ENCODE measurements around the gene AP1S1.
A peak's percentile ranks its signal among the peaks of the same experiment; 100 is the strongest.
"Not testable (repeated sequence)": the region's sequence is repeated elsewhere in the genome, so short reads cannot be mapped to it uniquely, and the experiment has no call there.

Gene AP1S1

DNA sequence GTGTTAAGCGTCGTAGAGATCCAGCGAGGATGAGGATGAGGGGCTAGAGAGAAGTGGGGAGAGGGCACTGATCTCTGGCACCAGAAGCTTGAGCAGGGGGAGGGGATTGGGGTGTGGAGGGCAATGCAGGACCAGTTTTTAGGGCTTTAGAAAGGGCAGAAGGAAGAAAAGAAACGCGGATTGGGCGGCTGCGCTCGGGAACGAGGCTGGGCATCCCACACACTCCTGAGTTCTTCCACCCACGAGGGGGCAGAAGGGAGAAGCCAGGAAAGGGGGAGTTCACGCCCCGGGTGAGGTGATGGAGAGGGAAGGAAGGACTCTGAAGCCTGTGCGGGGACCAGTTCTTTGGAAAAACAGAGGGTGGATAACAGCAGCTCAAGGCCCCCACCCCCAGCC lies 17.2 kb downstream of the AP1S1 start:
- DNase-seq (ENCODE audit: low read depth) = peak; percentile 33

DNA sequence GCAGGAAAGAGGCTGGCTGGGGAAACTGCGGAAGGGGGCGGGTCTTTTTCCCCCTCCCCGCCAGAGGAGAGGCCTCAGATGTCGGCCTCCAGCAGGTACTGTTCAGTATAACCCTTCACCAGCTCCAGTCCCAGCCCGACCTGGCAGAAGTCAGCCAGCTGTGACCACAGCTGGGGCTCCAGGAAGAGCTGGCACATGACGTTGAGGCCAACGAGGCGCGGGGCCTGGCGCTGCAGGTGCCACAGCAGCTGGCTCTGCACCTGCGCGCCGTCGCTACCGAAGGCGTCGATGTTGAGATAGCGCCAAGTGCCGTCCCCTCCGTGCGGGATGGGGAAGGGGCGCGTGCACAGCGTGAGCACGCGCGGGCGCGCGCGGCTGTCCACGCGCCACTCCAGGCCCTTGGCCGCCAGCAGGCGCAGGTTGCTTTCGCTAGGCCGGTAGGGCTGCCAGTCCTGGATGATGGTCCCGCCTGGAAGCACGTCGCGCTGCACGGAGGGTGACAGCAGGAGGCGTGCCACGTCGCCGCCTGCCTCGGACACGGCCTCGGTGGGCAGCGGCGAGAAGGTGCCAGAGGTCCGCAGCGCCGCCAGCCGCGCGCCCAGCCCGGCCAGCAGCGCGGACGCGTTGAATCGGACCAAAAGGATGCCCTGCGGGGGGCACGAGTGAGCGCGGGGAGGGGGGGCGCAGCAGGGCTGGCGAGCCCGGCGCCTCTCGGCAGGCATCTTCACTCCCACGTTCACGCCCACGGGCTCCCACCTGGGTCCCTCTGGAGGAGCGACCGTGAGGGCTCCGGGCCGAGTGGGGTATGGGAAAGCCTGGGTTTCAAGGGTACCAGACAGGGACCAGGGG lies 18.0 kb downstream of the AP1S1 start:
- DNase-seq (ENCODE audit: low read depth) = no peak

DNA sequence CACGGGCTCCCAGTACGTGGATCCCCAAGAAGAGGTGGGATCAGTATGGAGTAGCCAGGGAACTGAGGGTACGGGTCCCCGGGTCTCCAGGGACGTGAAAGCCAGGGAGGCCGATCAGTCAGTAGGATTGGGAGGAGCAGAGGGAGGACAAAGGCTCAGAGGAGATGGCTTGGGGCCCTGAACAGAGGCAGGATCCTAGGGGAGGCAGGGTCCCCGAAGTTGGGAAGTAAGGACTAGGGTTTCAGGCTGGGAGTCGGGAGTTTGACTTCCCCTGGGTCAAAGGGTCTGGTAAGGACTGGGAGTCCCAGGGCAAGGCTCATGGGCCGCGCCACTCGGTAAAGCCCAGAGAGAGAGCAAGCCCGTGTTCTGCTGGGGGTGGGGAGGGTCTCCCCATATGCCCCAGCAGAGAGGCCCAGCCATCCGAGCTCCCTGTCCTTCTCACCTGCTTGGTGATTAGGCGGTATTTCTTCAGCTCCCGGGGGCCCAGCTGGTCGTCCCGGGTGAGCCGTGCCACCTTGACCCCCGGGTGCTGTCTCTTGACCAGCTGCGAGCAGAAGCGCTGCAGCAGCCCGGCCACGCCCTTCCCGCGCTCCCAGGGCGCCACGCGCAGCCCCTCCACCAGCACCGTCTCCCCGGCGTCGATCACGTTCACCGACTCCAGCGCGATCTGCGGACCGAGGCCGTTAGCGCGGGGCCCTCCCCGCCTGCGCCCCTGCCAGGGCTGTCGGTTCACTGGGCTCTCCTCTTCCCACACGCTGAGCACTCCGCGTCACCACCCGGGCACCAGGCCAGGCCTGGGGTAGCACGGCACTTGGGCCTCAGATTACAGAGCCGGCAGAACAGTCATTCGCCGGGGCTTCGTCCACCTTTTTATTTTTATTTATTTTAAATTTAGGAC lies 18.8 kb downstream of the AP1S1 start:
- peak; percentile 85 for DNase-seq (ENCODE audit: low read depth)

DNA sequence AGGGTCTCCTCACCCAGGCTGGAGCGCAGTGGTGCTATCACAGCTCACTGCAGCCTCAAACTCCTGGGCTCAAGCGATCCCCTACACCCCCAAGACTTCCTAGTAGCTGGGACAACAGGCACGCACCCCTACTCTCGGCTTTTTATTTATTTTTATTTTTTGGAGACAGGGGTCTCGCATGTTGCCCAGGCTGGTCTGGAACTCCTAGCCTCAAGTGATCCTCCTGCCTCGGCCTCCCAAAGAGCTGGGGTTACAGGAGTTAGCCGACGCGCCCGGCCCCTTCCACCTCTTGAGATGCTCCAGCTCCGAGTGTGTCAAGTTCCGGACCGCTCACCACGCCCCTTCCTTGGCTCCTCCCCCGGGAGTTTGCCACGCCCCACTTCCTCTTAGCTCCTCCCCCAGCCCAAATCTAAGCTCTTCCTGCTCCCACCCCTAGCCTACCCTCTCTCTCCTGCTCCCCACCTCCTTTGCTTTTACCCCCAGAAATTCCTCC lies 19.5 kb downstream of the AP1S1 start:
- peak; percentile 73 for DNase-seq (ENCODE audit: low read depth)

DNA sequence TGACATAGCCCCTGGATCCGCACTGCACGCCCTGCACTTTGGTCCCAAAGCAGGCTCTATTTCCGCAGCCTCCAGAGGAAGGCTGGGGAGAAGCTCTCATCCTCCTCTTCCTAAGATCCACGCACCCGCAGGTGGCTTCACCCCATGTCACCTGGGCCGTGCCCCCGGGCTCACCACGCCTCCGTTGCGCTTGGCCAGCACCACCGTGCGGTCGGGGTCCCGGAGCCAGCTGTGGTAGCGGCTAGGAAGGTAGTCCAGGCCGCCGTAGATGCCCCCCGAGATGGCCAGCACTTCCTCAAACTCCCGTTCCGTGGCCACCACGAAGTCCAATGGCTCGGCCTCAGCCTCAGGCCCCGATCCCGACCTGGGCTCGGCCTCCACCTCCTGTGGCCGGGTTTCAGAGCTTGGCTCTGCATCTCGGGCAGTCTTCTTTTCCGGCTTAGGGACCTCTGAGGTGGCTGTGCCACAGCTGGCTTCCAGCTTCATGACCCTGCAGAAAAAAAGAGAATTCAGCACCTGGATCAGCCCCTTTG lies 20.1 kb downstream of the AP1S1 start:
- DNase-seq (ENCODE audit: low read depth) = no peak

DNA sequence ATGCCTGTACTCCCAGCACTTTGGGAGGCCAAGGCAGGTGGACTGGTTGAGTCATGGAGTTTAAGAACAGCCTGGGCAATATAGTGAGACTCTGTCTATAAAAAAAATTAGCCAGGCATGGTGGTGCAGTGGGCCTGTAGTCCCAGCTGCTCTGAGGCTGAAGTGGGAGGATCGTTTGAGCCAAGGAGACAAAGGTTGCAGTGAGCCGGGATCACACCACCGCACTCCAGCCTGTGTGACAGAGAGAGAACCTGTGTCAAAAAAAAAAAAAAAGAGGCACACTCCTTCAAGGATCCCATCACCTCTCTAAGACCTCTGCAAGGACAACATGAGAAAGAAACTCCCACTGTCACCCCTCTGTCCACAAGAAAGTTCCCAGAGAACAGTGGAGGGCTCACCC lies 21.4 kb downstream of the AP1S1 start:
- DNase-seq (ENCODE audit: low read depth) = no peak

DNA sequence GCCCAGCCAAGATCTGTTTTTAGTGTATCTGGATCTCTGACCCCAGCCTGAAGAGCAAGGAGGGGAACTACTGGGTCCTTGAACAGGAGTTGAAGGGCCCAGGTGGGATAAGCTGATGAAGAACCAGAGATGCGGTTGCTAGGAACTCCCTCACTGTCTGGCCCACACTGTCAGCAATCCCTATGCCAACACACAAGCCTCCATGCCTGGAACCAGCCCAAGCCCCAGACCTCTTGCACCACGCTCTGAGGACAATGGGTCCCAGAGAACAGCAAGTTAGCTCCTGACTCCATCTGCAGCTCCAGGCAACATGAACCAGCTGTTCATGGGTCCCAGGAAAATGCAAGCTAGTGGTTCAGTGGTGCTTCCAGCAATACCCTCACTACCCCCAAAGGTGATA lies 23.4 kb downstream of the AP1S1 start:
- DNase-seq (ENCODE audit: low read depth) = no peak

DNA sequence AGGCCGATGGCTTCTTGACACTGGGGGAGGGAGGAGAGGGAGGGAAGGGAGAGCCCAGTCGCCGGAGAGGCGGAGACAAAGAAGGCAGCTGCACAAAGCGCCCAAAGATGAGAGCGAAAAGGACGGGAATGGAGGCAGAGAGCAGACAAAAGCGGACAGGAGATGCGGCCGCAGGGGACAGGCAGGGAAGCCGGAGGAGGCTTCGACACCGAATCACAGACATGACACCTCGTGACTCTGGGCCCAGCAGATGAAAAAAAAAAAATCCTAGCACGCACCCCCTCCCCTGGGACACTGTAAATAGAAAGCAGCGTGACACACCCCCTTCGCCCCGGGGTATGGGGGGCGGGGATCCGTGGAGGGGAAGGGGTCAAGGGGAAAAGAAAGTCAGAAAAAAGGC lies 24.8 kb downstream of the AP1S1 start:
- no peak for DNase-seq (ENCODE audit: low read depth)

DNA sequence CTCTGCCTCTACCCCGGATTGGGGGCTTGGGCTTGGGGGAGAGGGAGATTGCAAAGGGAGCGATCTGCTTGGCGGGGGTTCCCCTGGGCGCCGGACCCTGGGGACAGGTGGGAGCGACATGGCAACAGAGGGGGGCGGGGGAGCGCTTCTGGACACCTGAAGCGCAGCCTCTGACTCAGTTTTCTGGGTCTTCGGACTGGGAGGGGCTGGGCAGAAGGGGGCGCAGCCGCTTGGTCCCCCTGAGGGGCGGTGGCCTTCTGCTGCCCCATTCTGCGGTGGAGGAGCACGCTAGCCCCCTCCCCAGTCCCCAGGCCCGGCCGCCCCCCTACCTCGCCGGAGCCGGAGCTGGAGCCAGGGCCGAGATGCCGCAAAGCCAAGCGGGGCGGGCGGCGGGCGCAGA lies 25.4 kb downstream of the AP1S1 start:
- DNase-seq (ENCODE audit: low read depth) = no peak

DNA sequence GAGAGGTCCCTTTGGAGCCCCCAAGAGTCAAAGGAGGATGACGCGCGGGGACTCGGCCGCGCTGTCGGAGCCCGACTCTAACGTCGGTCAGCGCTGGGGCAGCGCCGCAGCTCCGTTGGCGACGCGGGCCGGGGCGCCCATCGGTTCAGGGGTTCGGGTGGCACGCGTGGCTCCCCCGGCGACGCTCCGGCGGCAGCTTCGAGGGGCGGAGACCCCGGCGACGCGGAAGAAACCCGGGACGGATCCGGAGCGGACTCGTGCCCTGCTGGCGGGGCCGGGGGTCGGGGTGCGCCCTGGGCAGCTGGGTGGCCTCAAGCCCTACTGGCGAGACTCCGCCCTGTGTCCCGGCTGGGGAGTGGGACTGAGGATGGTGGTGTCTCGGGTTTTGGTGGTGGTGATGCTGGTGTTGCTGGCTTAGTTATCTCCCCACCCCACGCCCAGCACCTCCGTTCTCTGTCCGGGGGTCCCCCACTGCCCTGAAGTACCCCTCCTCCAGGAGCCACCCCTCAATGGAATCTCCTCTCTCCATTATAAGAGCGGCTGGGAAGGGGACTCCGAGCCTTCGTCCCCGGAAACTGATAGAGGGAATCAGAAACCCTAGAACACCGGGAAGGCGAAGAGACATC lies 26.0 kb downstream of the AP1S1 start, which contains the start of gene NAT16:
NAT16 (minus strand) TSS at position 164 of the 626 bp plus-strand sequence. CDS start 5,486 bp downstream, outside the sequence.
- DNase-seq (ENCODE audit: low read depth) = no peak

DNA sequence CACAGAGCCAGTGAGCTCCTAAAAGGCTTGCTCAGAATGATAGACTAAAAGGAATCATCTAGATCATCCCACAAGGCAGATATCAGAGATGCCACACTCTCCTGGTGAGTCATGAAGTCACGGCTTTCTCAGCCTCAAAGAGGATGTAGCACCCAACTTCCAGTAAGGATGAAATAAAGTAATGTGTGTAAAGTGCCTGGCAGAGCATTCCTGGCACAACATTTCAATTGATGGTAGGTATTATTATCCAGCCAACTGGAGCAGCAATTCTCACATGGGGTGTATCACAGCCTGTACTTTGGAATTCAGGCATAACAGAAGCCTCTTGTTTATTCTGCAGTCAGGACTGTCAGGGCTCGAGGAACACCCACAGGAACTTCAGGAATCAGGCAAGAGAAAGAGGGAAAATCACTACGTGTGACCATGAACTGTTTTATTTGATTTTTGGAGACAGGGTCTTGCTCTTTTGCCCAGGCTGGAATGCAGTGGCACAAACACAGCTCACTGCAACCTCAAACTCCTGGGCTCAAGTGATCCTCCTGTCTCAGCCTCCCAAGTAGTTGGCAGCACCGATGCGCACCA lies 31.1 kb downstream of the AP1S1 start:
- peak; percentile 66 for DNase-seq (ENCODE audit: low read depth)

DNA sequence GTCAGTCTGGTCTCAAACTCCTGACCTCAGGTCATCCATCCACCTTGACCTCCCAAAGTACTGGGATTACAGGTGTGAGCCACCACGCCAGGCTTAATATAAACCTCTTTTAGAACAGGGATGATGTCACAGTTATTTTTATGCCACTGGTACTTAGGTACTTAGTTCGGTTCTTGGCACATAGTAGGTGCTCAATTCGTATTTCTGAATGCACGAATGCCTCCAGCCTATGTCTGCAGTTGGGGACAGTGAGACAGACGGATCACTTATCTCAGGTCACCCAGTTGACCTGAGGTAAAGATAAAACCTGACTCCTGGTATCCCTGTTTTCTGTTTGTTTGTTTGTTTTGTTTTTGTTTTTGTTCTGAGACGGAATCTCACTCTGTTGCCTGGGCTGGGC lies 31.9 kb downstream of the AP1S1 start:
- DNase-seq (ENCODE audit: low read depth) = no peak

DNA sequence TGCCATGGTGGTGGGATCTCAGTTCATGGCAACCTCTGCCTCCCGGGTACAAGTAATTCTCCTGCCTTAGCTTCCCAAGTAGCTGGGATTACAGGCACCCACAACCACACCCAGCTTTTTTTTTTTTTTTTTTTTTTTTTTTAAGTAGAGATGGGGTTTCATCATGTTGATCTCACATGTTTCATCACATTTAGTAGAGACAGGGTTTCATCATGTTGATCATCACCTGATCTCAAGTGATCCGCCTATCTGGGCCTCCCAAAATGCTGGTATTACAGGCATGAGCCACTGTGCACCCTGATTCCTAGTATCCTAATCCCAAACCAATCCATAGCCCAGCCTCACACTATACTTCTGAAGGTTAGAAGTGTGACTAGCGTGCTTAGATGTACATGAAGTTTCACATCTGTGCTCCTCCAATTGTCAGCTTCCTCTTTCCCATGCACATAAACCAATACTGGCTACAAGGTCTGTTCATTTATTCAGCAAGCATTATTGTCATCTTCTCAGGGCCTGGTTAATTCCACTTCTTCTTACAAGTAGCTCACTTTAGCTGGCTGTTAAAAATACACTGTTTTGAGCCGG lies 32.7 kb downstream of the AP1S1 start:
- no peak for DNase-seq (ENCODE audit: low read depth)

DNA sequence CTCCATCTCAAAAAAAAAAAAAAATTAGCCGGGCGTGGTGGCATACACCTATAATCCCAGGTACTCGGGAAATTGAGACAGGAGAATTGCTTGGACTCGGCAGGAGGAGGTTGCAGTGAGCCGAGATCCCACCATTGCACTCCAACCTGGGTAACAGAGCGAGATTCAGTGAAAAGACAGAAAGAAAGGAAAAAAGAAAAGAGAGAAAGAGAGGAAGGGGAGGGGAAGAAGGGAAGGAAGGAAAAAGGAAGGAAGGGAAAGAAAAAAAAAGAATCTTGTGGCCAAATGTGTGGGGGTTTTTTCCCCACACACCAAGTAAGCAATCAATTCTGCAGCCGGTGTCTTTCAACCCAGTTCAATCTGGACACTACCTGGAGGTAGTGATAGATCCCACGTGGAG lies 34.8 kb downstream of the AP1S1 start:
- no peak for DNase-seq (ENCODE audit: low read depth)

DNA sequence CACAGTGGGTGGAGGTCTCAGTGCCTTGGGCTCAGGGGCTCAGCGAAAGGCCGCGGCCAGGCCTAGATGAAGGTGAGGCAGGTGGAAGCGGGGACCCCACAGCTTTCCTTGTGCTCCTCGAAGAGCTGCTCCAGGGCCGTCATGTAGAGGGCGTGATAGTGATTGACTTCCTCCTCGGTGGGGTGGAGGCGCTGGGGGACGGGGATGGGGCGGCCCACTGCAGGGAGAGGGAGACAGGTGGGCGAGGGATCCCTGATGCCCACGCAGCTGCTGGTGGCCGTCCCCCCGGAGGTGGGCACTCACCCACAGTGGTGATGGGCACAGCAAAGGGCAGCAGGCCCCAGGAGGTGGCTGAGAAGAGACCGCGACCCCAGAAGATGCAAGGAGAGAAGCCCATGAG lies 41.6 kb downstream of the AP1S1 start:
- DNase-seq (ENCODE audit: low read depth) = no peak

DNA sequence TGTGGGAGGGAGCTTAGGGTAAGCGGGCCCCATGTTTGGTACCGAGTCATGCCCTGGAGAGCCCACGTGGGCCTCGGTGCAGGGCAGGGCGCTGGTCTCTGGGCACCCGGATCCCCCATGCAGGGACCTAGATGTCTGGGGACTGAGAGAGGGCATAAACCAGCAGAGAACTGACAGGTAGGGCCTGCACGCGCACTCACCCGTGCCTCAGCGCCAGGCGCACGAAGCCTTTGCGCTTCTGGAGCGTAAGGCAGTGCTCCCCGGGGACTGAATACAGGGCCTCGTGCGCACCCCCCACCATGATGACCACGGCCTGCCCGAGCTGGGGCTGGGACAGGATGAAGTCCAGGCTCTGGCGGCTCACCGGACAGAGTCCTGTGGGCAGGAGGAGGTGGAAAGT lies 43.7 kb downstream of the AP1S1 start:
- DNase-seq (ENCODE audit: low read depth) = no peak

DNA sequence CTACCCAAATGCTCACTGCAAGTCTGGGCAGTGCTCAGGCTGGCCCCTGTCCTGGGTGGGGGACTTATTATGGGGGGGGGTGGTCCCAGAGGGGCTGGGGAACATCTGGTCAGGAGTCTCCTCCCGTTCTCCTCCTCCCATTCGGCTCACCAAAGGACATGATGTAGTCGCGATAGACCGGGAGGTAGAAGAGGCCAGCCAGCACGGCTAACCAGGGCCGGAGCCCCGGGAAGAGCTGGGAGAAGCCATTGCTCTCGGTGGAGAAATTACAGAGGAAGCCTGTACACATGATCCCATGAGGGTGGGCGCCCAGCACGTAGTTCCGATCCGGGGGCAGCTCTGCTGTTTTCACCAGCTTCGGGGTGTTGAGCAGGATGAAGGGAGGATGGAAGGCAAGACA lies 44.2 kb downstream of the AP1S1 start:
- no peak for DNase-seq (ENCODE audit: low read depth)

DNA sequence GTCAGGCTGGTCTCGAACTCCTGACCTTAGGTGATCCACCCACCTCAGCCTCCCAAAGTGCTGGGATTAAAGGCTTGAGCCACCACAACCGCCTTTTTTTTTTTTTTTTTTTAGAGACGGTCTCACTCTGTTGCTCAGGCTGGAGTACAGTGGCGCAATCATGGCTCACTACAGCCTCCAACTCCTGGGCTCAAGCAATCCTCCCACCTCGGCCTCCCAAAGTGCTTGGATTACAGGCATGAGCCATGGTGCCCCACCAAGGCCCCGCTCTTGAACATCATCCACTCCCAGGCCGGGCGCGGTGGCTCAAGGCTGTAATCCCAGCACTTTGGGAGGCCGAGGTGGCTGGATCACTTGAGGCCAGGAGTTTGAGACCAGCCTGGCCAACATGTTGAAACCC lies 45.2 kb downstream of the AP1S1 start:
- not testable (repeated sequence) for DNase-seq (ENCODE audit: low read depth)

DNA sequence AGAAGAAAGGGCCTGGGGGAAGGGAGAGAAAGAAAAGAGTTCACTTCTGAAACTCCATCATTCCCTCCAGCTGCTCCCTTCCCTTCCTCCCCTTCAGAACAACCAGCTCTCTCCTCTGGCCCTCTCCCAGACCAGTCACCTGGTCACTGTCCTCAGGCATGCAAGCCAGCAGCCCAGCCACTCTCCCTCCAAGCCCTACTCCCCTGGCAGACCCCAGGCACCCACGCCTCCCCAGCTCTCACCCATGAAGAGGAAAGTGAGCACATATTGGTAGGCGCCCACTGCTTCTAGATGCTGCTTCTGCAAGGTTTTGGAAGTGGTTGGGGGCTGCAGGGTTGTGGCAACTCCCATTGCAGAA lies 46.2 kb downstream of the AP1S1 start:
- no peak for DNase-seq (ENCODE audit: low read depth)

DNA sequence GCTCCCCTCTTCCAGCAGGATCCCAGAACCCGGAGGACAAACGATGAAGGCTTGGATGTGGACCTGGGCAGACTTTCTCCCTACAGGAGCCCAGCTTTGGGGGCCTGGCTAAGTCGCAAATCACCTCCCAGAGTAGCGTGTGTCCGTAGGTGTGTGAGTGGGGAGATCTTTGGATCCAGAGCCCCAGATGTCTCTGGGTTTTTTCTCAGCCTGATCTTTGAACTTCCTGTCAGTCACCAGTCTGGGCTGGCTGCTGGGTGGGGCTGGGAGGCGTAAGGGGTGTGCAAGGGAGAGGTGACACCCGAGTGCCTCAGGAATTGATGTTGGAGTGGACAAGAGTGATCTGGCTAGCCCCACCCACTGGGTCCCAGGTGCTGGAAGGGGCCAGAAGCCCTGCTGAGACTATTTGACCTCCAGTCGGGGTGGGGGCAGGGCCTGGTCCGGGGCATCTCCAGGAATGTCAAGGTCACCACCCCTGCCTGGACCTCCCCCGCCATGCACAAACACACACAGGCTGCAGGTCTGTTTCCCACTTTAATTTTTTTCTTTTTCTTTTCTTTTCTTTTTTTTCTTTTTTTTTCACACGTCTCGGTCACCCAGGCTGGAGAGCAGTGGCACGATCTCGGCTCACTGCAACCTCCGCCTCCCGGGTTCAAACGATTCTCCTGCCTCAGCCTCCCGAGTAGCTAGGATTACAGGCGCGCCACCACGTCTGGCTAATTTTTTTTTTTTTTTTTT lies 46.8 kb downstream of the AP1S1 start, which contains the start of gene MOGAT3:
MOGAT3 (minus strand) TSS at position 175 of the 738 bp plus-strand sequence. CDS start 182 bp downstream, outside the sequence.
- DNase-seq (ENCODE audit: low read depth) = no peak

All from ELR (cell line).